NT2/D1 (cell line): Measurements from ENCODE around the gene FBXL20.
"Not testable (repeated sequence)": the region's sequence is repeated elsewhere in the genome, so short reads cannot be mapped to it uniquely, and the experiment has no call there.

Experiments
- DNase-seq: peaks from one replicate; pipeline ENCODE4 v3.0.0-alpha.2; 2011; ENCODE audit warnings: low read depth, low spot score
- H3K27me3 ChIP-seq: 2 replicates; pipeline ENCODE4 v1.6.0; 2011; ENCODE audit warnings: mild to moderate bottlenecking; ENCODE audit not compliant: insufficient read length, insufficient read depth
- H3K36me3 ChIP-seq: 2 replicates; pipeline ENCODE4 v1.6.1; 2011; ENCODE audit warnings: mild to moderate bottlenecking, low read length, mixed read lengths; ENCODE audit not compliant: insufficient read depth, insufficient read length
- H3K4me1 ChIP-seq: 2 replicates; pipeline ENCODE4 v1.5.1; 2011; ENCODE audit not compliant: insufficient read depth, insufficient read length
- H3K4me3 ChIP-seq: 2 replicates; pipeline ENCODE4 v1.5.1; 2011; ENCODE audit warnings: low read depth; ENCODE audit not compliant: insufficient read length
- H3K9ac ChIP-seq: 2 replicates; pipeline ENCODE4 v1.6.0; 2011; ENCODE audit warnings: low read depth; ENCODE audit not compliant: insufficient read length
- H3K9me3 ChIP-seq: 2 replicates; pipeline ENCODE4 v1.5.1; 2011; ENCODE audit warnings: mild to moderate bottlenecking, low read length; ENCODE audit not compliant: insufficient read depth
- SUZ12 ChIP-seq: IDR thresholded peaks from 2 replicates; pipeline ENCODE4 v1.6.1; 2011; ENCODE audit not compliant: insufficient read length, insufficient read depth; ENCODE audit errors: extremely low read depth
- YY1 ChIP-seq: IDR thresholded peaks from 2 replicates; pipeline ENCODE4 v1.6.1; 2011; ENCODE audit not compliant: insufficient read length, insufficient read depth
- ZNF274 ChIP-seq: IDR thresholded peaks from 2 replicates; pipeline ENCODE4 v1.6.1; 2011; ENCODE audit warnings: mild to moderate bottlenecking, low read depth, low read length

Gene FBXL20, protein sequence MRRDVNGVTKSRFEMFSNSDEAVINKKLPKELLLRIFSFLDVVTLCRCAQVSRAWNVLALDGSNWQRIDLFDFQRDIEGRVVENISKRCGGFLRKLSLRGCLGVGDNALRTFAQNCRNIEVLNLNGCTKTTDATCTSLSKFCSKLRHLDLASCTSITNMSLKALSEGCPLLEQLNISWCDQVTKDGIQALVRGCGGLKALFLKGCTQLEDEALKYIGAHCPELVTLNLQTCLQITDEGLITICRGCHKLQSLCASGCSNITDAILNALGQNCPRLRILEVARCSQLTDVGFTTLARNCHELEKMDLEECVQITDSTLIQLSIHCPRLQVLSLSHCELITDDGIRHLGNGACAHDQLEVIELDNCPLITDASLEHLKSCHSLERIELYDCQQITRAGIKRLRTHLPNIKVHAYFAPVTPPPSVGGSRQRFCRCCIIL

DNA sequence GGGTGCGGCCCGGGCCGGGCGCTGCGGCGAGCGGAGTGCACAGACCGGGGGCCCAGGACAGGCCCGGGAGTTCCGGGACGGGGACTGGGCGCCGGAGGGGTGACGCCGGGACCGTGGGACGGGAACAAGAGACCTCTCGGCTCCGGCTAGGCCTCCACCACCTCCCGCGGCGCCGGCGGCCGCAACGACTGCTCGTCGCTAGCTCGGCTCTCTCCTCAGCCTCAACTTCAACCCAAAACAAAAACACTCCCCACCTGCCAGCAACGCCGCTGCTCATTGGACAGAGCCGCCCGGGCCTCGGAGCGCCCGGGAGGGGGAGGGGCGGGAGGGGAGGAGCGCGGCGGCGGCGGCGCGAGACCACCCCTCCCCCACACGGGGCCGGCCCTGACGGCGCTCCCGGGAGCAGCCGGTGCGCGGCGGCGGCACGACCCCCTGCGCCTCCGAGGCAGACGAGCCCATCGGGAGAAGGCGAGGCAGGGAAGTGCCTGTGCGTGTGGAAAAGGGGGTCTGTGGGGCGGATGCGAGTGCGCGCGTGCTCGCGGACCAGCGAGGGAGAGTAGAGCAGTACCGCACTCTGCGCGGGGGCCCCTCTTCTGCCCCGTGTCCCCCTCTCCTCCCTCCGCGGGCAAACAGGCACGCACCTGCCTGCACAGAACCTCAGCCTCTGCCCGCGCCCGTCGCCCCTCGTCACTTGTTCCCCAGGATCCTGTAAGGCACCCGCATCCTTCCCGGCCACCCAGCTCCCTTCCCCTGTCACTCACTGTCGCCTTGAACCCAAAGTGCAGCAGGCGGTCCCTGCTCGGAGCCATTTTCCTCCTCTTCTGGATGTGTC is at the start of gene FBXL20:
Gene FBXL20 (minus strand): TSS at position 215 of the 832 bp plus-strand sequence. CDS start 224 bp downstream, outside the sequence.
- Histone ChIP-seq H3K4me3 (peak within 1 kb of the TSS; percentile 92), H3K9ac (peak within 1 kb of the TSS; percentile 92), H3K4me1 (no peaks in the 10 kb centered on the region), H3K9me3 (no peaks in the 10 kb centered on the region), H3K36me3 (peaks cover 15% of the 10 kb centered on the region), H3K27me3 (peaks cover 13% of the 10 kb centered on the region)
- DNase-seq: peak; percentile 71
- TF ChIP-seq SUZ12 (no peak), YY1 (no peak), ZNF274 (no peak)

DNA sequence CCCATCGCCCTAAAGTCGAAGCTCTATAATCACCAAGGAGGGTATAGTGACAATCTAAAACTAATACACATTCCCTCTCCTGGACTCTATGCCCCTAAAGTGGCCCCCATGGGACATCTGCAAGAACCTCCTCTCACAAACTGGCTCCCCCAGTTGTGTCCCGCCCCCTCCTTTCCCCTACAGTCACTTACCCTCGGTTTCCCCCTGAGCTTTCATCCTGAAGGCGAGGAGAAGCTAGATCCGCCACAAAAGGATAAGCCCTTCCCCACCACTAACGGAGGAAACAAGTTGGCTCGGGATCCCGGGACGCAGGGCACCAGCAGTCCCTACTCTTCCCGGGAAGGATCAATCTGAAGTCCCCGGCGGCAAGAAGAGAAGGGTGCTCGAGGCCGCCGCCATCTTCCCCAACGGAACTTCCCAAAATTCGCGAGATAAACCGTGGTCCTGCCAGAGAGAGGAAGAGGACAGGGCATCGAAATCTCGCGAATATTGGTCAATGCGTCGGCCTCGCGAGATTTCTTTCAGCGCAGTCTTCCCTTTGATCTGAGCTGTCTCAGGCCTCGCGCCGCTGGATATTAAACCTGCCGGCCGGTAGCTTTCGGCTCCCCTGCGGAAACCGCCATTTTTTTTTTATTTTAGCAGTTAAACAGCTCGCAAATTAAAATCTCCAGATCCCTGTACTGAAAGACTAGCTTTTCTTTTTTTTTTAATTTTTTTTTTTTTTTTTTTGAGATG is 49.6 kb upstream of the FBXL20 start, which contains the start of gene MED1:
Gene MED1 (minus strand): TSS at position 417 of the 735 bp plus-strand sequence. CDS start 201 bp downstream, at position 216.
- Histone ChIP-seq H3K4me3 (peak within 1 kb of the TSS; percentile 97), H3K9me3 (no peaks in the 10 kb centered on the region), H3K4me1 (no peaks in the 10 kb centered on the region), H3K27me3 (no peaks in the 10 kb centered on the region), H3K36me3 (peaks cover 33% of the 10 kb centered on the region), H3K9ac (peak within 1 kb of the TSS; percentile 100)
- DNase-seq: peak; percentile 95
- no peak for TF ChIP-seq ZNF274
- TF ChIP-seq YY1: peak; percentile 88

DNA sequence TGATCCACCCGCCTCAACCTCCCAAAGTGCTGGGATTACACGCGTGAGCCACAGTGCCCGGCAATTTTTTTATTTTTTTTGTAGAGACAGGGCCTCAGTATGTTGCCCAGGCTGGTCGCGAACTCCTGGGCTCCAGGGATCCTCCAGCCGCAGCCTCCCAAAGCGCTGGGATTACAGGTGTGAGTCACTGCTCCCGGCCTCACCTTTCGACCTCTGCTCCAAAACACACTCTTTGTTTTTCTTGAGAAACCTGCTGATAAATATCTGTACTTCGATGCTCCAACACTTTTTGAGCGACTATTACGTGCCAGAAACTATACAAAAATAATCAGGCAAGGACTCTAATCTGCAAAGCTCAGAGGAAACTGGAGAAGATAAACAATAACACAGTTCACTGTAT is 48.6 kb upstream of the FBXL20 start:
- Histone ChIP-seq H3K9ac (peak overlapping the region; percentile 100), H3K4me1 (no peaks in the 10 kb centered on the region), H3K27me3 (no peaks in the 10 kb centered on the region), H3K4me3 (peak overlapping the region; percentile 97), H3K36me3 (peaks cover 43% of the 10 kb centered on the region), H3K9me3 (no peaks in the 10 kb centered on the region)
- TF ChIP-seq ZNF274 (no peak), YY1 (no peak), SUZ12 (no peak)
- no peak for DNase-seq

DNA sequence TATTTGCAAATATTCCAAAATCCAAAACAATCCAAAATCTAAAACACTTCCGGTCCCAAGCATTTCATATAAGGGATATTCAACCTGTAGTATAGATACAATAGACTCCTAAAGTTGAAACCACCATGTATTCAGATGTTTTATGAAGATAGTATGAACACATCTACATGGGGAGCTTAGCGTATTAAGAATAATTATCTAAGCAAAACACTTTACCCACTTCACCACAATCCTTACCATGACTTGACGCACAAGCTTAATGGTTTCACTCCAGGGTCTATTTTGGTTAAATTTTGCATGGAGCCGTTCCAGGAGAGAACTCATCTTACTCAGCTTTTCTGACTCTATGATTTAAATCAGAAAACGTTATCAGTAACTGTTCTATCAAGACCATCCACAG is 46.1 kb upstream of the FBXL20 start:
- Histone ChIP-seq H3K9ac (no peak overlapping the region), H3K36me3 (peaks cover 63% of the 10 kb centered on the region), H3K4me3 (no peak overlapping the region), H3K4me1 (no peaks in the 10 kb centered on the region), H3K27me3 (no peaks in the 10 kb centered on the region), H3K9me3 (no peaks in the 10 kb centered on the region)
- no peak for TF ChIP-seq YY1
- TF ChIP-seq ZNF274: no peak
- TF ChIP-seq SUZ12: no peak
- DNase-seq: no peak

DNA sequence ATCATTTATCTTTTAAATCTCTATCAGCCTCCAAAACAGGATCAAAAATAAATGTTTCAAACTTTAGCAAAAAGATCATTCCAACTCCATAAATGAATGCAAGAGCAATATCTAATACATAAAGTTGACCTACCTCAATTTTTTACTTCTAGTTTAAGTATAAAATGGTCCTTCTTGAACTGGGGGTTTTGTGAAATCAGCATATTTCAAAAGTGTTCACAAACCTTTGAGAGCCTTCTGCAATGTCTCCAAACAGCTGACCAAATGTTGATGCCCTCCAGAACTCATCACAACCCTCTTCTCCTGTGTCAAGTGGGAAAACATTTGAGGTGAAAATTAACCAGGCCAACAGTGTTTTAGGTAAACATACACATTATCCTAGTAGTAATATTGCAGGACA is 41.9 kb upstream of the FBXL20 start:
- no peak for DNase-seq
- H3K9ac ChIP-seq: no peak overlapping the region
- no peak overlapping the region for H3K4me3 ChIP-seq
- no peaks in the 10 kb centered on the region for H3K4me1 ChIP-seq
- TF ChIP-seq SUZ12 (no peak), YY1 (no peak), ZNF274 (no peak)
- peaks cover 86% of the 10 kb centered on the region for H3K36me3 ChIP-seq
- H3K27me3 ChIP-seq: no peaks in the 10 kb centered on the region
- no peaks in the 10 kb centered on the region for H3K9me3 ChIP-seq

DNA sequence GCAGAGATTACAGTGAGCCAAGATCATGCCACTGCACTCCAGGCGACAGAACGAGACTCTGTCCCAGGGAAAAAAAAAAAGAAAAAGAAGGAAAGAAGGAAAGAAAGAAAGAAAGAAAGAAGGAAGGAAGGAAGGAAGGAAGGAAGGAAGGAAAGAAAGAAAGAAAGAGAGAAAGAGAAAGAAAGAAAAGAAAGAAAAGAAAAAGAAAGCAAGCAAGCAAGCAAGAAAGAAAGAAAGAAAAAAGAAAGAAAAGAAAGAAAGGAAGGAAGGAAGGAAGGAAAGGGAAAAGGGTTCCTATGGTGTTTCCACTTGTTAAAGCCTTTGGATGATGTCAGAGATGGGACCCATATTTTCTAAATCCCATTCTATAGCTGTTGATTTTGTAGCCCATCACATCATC is 38.4 kb upstream of the FBXL20 start:
- H3K9ac ChIP-seq: not testable (repeated sequence)

DNA sequence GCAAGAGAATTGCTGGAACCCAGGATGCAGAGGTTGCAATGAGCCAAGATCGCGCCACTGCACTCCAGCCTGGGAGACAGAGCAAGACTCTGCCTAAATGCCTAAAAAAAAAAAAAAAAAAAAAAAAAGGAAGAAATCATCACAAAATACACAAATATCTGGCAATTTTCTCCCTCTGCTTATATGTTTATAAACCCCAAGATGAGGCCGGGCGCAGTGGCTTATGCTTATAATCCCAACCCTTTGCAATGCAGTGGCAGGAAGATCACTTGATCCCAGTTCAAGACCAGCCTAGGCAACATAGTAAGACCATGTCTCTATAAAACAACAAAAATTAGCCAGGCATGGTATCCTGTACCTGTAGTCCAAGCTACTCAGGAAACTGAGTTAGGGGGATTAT is 28.2 kb upstream of the FBXL20 start:
- H3K27me3 ChIP-seq: no peaks in the 10 kb centered on the region
- no peaks in the 10 kb centered on the region for H3K9me3 ChIP-seq
- DNase-seq: no peak
- no peak for TF ChIP-seq SUZ12
- TF ChIP-seq YY1: no peak
- TF ChIP-seq ZNF274: no peak
- no peak overlapping the region for H3K4me3 ChIP-seq
- no peaks in the 10 kb centered on the region for H3K4me1 ChIP-seq
- H3K36me3 ChIP-seq: peaks cover 83% of the 10 kb centered on the region
- no peak overlapping the region for H3K9ac ChIP-seq

More for the DNA sequence above, 38.4 kb upstream of the FBXL20 start:
- peaks cover 76% of the 10 kb centered on the region for H3K36me3 ChIP-seq
- H3K4me3 ChIP-seq, H3K9me3 ChIP-seq, H3K27me3 ChIP-seq, DNase-seq, H3K4me1 ChIP-seq: not testable (repeated sequence)
